Naive thymus-derived CD4-positive, alpha-beta T cell (primary cell): Measurements from ENCODE around the gene ABI3BP. TPM values are rescaled to one million over a fixed set of nuclear protein-coding genes. Genes with fewer than 3 reads are reported as not detected.
A peak's percentile ranks its signal among the peaks of the same experiment; 100 is the strongest.

Experiments
- ATAC-seq: fragments of 150-1000 bp; cut with Tn5 transposase; 2 replicates; pipeline ENCODE4 v1.10.0; 2021; ENCODE audit warnings: mild to moderate bottlenecking, moderate library complexity
- CTCF ChIA-PET: fragments of 350-600 bp; sonication (Branson Sonifier 250); formaldehyde crosslinking; loops from one replicate; lab custom pipeline; 2021; ENCODE audit warnings: antibody characterized with exemption; lab: Charles Lee
- POLR2A ChIA-PET: fragments of 350-600 bp; sonication (Branson Sonifier 250); formaldehyde crosslinking; loops from one replicate; lab custom pipeline; 2021; ENCODE audit warnings: antibody characterized with exemption, inconsistent platforms; lab: Charles Lee
- DNase-seq, 9 donors: peaks; one replicate each; pipeline versions ENCODE4 v3.0.0 to v3.0.0-alpha.2; 2020 to 2022; ENCODE audit warnings: mixed read lengths in 1 of 9
- H3K27ac ChIP-seq: one replicate; pipeline ENCODE4 v1.7.0; 2013; ENCODE audit warnings: mild to moderate bottlenecking, low read depth, low read length, moderate library complexity
- H3K27me3 ChIP-seq, 2 donors: one replicate each; pipeline ENCODE4 v1.7.0; 2013; ENCODE audit warnings: low read length in 2 of 2, mild to moderate bottlenecking in 2 of 2, moderate library complexity in 2 of 2; ENCODE audit not compliant: control insufficient read depth in 2 of 2, insufficient read depth in 2 of 2
- H3K36me3 ChIP-seq, 3 experiments: 1 replicate in 2 of 3; 2 replicates in 1 of 3; pipeline ENCODE4 v1.7.0; 2013; ENCODE audit warnings: low read length in 3 of 3, mild to moderate bottlenecking in 3 of 3, moderate library complexity in 1 of 3; ENCODE audit not compliant: insufficient read depth in 3 of 3, control insufficient read depth in 2 of 3
- H3K4me1 ChIP-seq, 2 donors: one replicate each; pipeline ENCODE4 v1.7.0; 2013; ENCODE audit warnings: low read length in 2 of 2, mild to moderate bottlenecking in 2 of 2, moderate library complexity in 1 of 2; ENCODE audit not compliant: control insufficient read depth in 2 of 2, insufficient read depth in 2 of 2
- H3K4me3 ChIP-seq: 2 replicates; pipeline ENCODE4 v1.7.0; 2013; ENCODE audit warnings: mild to moderate bottlenecking, low read length
- H3K9me3 ChIP-seq, 3 experiments: 1 replicate in 2 of 3; 2 replicates in 1 of 3; pipeline ENCODE4 v1.7.0; 2013; ENCODE audit warnings: low read length in 3 of 3; ENCODE audit not compliant: control insufficient read depth in 2 of 3
- H3K27ac Mint-ChIP-seq, 9 donors: one replicate each; pipeline ENCODE4 v1.8.0; 2020 to 2022; ENCODE audit warnings: mixed read lengths in 9 of 9, mild to moderate bottlenecking in 8 of 9, moderate library complexity in 5 of 9, inconsistent platforms in 2 of 9
- H3K27me3 Mint-ChIP-seq, 5 donors: one replicate each; pipeline ENCODE4 v1.8.0; 2021 to 2022; ENCODE audit warnings: mixed read lengths in 5 of 5, mild to moderate bottlenecking in 1 of 5
- H3K36me3 Mint-ChIP-seq, 5 donors: one replicate each; pipeline ENCODE4 v1.8.0; 2020 to 2022; ENCODE audit warnings: mixed read lengths in 5 of 5, mild to moderate bottlenecking in 3 of 5, inconsistent platforms in 1 of 5
- H3K4me1 Mint-ChIP-seq, 7 donors: one replicate each; pipeline ENCODE4 v1.8.0; 2020 to 2022; ENCODE audit warnings: mixed read lengths in 7 of 7, mild to moderate bottlenecking in 3 of 7, inconsistent platforms in 1 of 7
- H3K4me3 Mint-ChIP-seq, 10 donors: one replicate each; pipeline ENCODE4 v1.8.0; 2020 to 2022; ENCODE audit warnings: mild to moderate bottlenecking in 10 of 10, mixed read lengths in 10 of 10, moderate library complexity in 6 of 10, inconsistent platforms in 2 of 10
- H3K9me3 Mint-ChIP-seq, 11 donors: one replicate each; pipeline ENCODE4 v1.8.0; 2020 to 2022; ENCODE audit warnings: mixed read lengths in 11 of 11, mild to moderate bottlenecking in 4 of 11, inconsistent platforms in 1 of 11, moderate library complexity in 1 of 11
- intact Hi-C, 2 donors: fragments of 100-400 bp; cut with micrococcal nuclease; formaldehyde crosslinking; loops; one replicate each; pipeline ENCODE4 v1.15.1; 2023
- polyA plus RNA-seq, 2 donors: library from polyadenylated mRNA; unstranded; fragments of 300-500 nt; fragmentation: Illumina TruSeq; gene quantifications; one replicate each; pipeline ENCODE4 v1.2.3, GENCODE V29; 2021
- total RNA-seq, 6 experiments: library from RNA in 5 of 6; stranded (reverse) in 5 of 6; gene quantifications; 1 replicate in 5 of 6; 2 replicates in 1 of 6; pipeline ENCODE4 v1.2.3 and lab custom pipeline; 2021 to 2026

ABI3BP gene
- not detected for total RNA-seq
- polyA plus RNA-seq, result not detected
- not detected for total RNA-seq (lab: John Stamatoyannopoulos, UW)

- Histone ChIP-seq H3K27me3 (no peaks in the 10 kb centered on the region), H3K4me1 (no peaks in the 10 kb centered on the region), H3K36me3 (no peaks in the 10 kb centered on the region), H3K27ac (no peak within 1 kb of the TSS), H3K9me3 (no peaks in the 10 kb centered on the region), H3K4me3 (no peak within 1 kb of the TSS)
- Mint-ChIP-seq H3K27me3 (peaks cover 5 to 16% (median 12%) of the 10 kb centered on the region in 5 donors), H3K9me3 (no peaks in the 10 kb centered on the region), H3K36me3 (no peaks in the 10 kb centered on the region), H3K4me3 (peak within 1 kb of the TSS in 1 of 10 donors; percentile 19), H3K4me1 (peaks cover 0 to 5% (median 0%) of the 10 kb centered on the region in 7 donors), H3K27ac (no peak within 1 kb of the TSS)
- ChIA-PET CTCF (no interaction called here), POLR2A (no interaction called here)
- ATAC-seq (no peak), DNase-seq (no peak)
- intact Hi-C loops, result no loop called here
These were observed at the start of gene ABI3BP for GRCh38 chr3:100993309-100993708. TSS of gene ABI3BP (minus strand) at chr3:100993421. CDS start at chr3:100993384, 37 bp downstream.

- Mint-ChIP-seq H3K27ac (no peak overlapping the region), H3K4me3 (no peak overlapping the region), H3K9me3 (peaks cover 0 to 2% (median 0%) of the 10 kb centered on the region in 11 donors), H3K27me3 (peaks cover 0 to 11% (median 6%) of the 10 kb centered on the region in 5 donors), H3K4me1 (no peaks in the 10 kb centered on the region), H3K36me3 (no peaks in the 10 kb centered on the region)
- ChIA-PET CTCF (no interaction called here), POLR2A (no interaction called here)
- no peak overlapping the region for H3K4me3 ChIP-seq
- no peak for DNase-seq
- no peaks in the 10 kb centered on the region for H3K27me3 ChIP-seq
- H3K4me1 ChIP-seq, result no peaks in the 10 kb centered on the region
- no peaks in the 10 kb centered on the region for H3K9me3 ChIP-seq
- H3K27ac ChIP-seq, result no peak overlapping the region
- no peak for ATAC-seq
- intact Hi-C loops, result no loop called here
- H3K36me3 ChIP-seq, result no peaks in the 10 kb centered on the region
These were observed 46.1 kb upstream of the ABI3BP start for GRCh38 chr3:101039285-101039684.

GRCh38 chr3:101038880-101039279 is 45.7 kb upstream of the ABI3BP start:
- Histone ChIP-seq H3K4me3 (no peak overlapping the region), H3K27ac (no peak overlapping the region), H3K9me3 (no peaks in the 10 kb centered on the region), H3K4me1 (no peaks in the 10 kb centered on the region), H3K27me3 (no peaks in the 10 kb centered on the region), H3K36me3 (no peaks in the 10 kb centered on the region)
- H3K9me3 Mint-ChIP-seq, result peaks cover 0 to 5% (median 0%) of the 10 kb centered on the region in 11 donors
- ATAC-seq, result no peak
- no peak overlapping the region for H3K4me3 Mint-ChIP-seq
- no peak for DNase-seq
- CTCF ChIA-PET, result no interaction called here
- no peaks in the 10 kb centered on the region for H3K4me1 Mint-ChIP-seq
- H3K27me3 Mint-ChIP-seq, result peaks cover 0 to 14% (median 5%) of the 10 kb centered on the region in 5 donors
- no peaks in the 10 kb centered on the region for H3K36me3 Mint-ChIP-seq
- intact Hi-C loops, result no loop called here
- POLR2A ChIA-PET, result no interaction called here
- H3K27ac Mint-ChIP-seq, result no peak overlapping the region

- POLR2A ChIA-PET, result no interaction called here
- no peaks in the 10 kb centered on the region for H3K36me3 Mint-ChIP-seq
- ATAC-seq (no peak), DNase-seq (no peak)
- H3K4me3 Mint-ChIP-seq, result no peak overlapping the region
- H3K27me3 ChIP-seq, result no peaks in the 10 kb centered on the region
- no peak overlapping the region for H3K4me3 ChIP-seq
- H3K4me1 ChIP-seq, result no peaks in the 10 kb centered on the region
- no peaks in the 10 kb centered on the region for H3K36me3 ChIP-seq
- CTCF ChIA-PET, result no interaction called here
- H3K27me3 Mint-ChIP-seq, result peaks cover 0 to 19% (median 8%) of the 10 kb centered on the region in 5 donors
- no peak overlapping the region for H3K27ac Mint-ChIP-seq
- peaks cover 0 to 5% (median 0%) of the 10 kb centered on the region in 11 donors for H3K9me3 Mint-ChIP-seq
- H3K9me3 ChIP-seq, result no peaks in the 10 kb centered on the region
- no peaks in the 10 kb centered on the region for H3K4me1 Mint-ChIP-seq
- H3K27ac ChIP-seq, result no peak overlapping the region
- intact Hi-C loops, result no loop called here
These were observed 45.2 kb upstream of the ABI3BP start for GRCh38 chr3:101038393-101038792.

- no peaks in the 10 kb centered on the region for H3K4me1 ChIP-seq
- CTCF ChIA-PET, result no interaction called here
- no peaks in the 10 kb centered on the region for H3K27me3 ChIP-seq
- Mint-ChIP-seq H3K36me3 (no peaks in the 10 kb centered on the region), H3K4me1 (no peaks in the 10 kb centered on the region), H3K27me3 (peaks cover 0 to 23% (median 8%) of the 10 kb centered on the region in 5 donors), H3K4me3 (no peak overlapping the region), H3K9me3 (peaks cover 0 to 5% (median 0%) of the 10 kb centered on the region in 11 donors), H3K27ac (no peak overlapping the region)
- no peak overlapping the region for H3K27ac ChIP-seq
- H3K4me3 ChIP-seq, result no peak overlapping the region
- ATAC-seq, result no peak
- no peaks in the 10 kb centered on the region for H3K9me3 ChIP-seq
- intact Hi-C loops, result no loop called here
- H3K36me3 ChIP-seq, result no peaks in the 10 kb centered on the region
- no peak for DNase-seq
- POLR2A ChIA-PET, result no interaction called here
These were observed 44.4 kb upstream of the ABI3BP start for GRCh38 chr3:101037613-101038012.

- POLR2A ChIA-PET, result no interaction called here
These were observed 43.5 kb upstream of the ABI3BP start for GRCh38 chr3:101036676-101037075.

GRCh38 chr3:101036213-101036618 is 43.0 kb upstream of the ABI3BP start:
- H3K4me1 ChIP-seq, result no peaks in the 10 kb centered on the region
- POLR2A ChIA-PET, result no interaction called here
- no peak for ATAC-seq
- CTCF ChIA-PET, result no interaction called here
- intact Hi-C loops, result no loop called here
- Mint-ChIP-seq H3K9me3 (peaks cover 0 to 5% (median 0%) of the 10 kb centered on the region in 11 donors), H3K27ac (no peak overlapping the region), H3K4me3 (no peak overlapping the region), H3K36me3 (no peaks in the 10 kb centered on the region), H3K4me1 (no peaks in the 10 kb centered on the region), H3K27me3 (peaks cover 0 to 23% (median 8%) of the 10 kb centered on the region in 5 donors)
- no peak overlapping the region for H3K27ac ChIP-seq
- no peak for DNase-seq
- no peaks in the 10 kb centered on the region for H3K36me3 ChIP-seq
- H3K27me3 ChIP-seq, result no peaks in the 10 kb centered on the region
- no peaks in the 10 kb centered on the region for H3K9me3 ChIP-seq
- no peak overlapping the region for H3K4me3 ChIP-seq

More at GRCh38 chr3:101036676-101037075, 43.5 kb upstream of the ABI3BP start:
- H3K36me3 ChIP-seq, result no peaks in the 10 kb centered on the region
- peaks cover 0 to 23% (median 8%) of the 10 kb centered on the region in 5 donors for H3K27me3 Mint-ChIP-seq
- no peak for ATAC-seq
- H3K4me3 ChIP-seq, result no peak overlapping the region
- intact Hi-C loops, result no loop called here
- H3K27ac ChIP-seq, result no peak overlapping the region
- no peak overlapping the region for H3K27ac Mint-ChIP-seq
- peaks cover 0 to 5% (median 0%) of the 10 kb centered on the region in 11 donors for H3K9me3 Mint-ChIP-seq
- CTCF ChIA-PET, result no interaction called here
- H3K9me3 ChIP-seq, result no peaks in the 10 kb centered on the region
- H3K4me3 Mint-ChIP-seq, result no peak overlapping the region
- H3K27me3 ChIP-seq, result no peaks in the 10 kb centered on the region
- no peaks in the 10 kb centered on the region for H3K4me1 ChIP-seq
- no peaks in the 10 kb centered on the region for H3K36me3 Mint-ChIP-seq
- no peaks in the 10 kb centered on the region for H3K4me1 Mint-ChIP-seq
- DNase-seq, result no peak
